Fibroblast of lung (primary cell): ENCODE measurements around the gene NCK2. TPM values are rescaled to one million over a fixed set of nuclear protein-coding genes. Genes with fewer than 3 reads are reported as not detected.

ENCODE experiments used
- DNase-seq, 2 donors: peaks; one replicate each; pipeline versions ENCODE4 v3.0.0 to v3.0.0-alpha.2; 2010; ENCODE audit warnings: low read depth in 2 of 2
- H2AFZ ChIP-seq: 2 replicates; pipeline ENCODE4 v1.5.1; 2012; ENCODE audit warnings: low read length, control low read depth, inconsistent platforms
- H3K27ac ChIP-seq: 2 replicates; pipeline ENCODE4 v1.5.1; 2011; ENCODE audit warnings: low read length, control low read depth; ENCODE audit not compliant: insufficient read depth
- H3K27me3 ChIP-seq: 2 replicates; pipeline ENCODE4 v1.5.1; 2011; ENCODE audit warnings: mild to moderate bottlenecking, low read length; ENCODE audit not compliant: control insufficient read depth, insufficient read depth
- H3K36me3 ChIP-seq: 2 replicates; pipeline ENCODE4 v1.5.1; 2011; ENCODE audit warnings: low read length; ENCODE audit not compliant: control insufficient read depth, insufficient read depth
- H3K4me1 ChIP-seq: 2 replicates; pipeline ENCODE4 v1.5.1; 2011; ENCODE audit warnings: low read length; ENCODE audit not compliant: control insufficient read depth, insufficient read depth; ENCODE audit errors: extremely low read depth
- H3K4me2 ChIP-seq: 2 replicates; pipeline ENCODE4 v1.5.1; 2011; ENCODE audit warnings: low read length, control low read depth; ENCODE audit not compliant: insufficient read depth; ENCODE audit errors: extremely low read depth
- H3K4me3 ChIP-seq, 4 experiments: fragments of 200-600 bp in 1 of 4; sonication (generic) in 1 of 4; replicated peaks in 1 of 4; 2 replicates each; pipeline ENCODE4 v1.5.1; 2011 to 2016; ENCODE audit warnings: low read length in 4 of 4, low read depth in 3 of 4, mild to moderate bottlenecking in 3 of 4, control low read depth in 2 of 4, inconsistent platforms in 1 of 4, mixed read lengths in 1 of 4; ENCODE audit not compliant: insufficient read depth in 1 of 4; ENCODE audit errors: control extremely low read depth in 1 of 4
- H3K79me2 ChIP-seq: 2 replicates; pipeline ENCODE4 v1.5.1; 2012; ENCODE audit warnings: mild to moderate bottlenecking, low read length, inconsistent platforms; ENCODE audit not compliant: control insufficient read depth, insufficient read depth
- H3K9ac ChIP-seq: 2 replicates; pipeline ENCODE4 v1.5.1; 2011; ENCODE audit warnings: mild to moderate bottlenecking, low read length, control low read depth; ENCODE audit not compliant: insufficient read depth
- H3K9me3 ChIP-seq: 2 replicates; pipeline ENCODE4 v1.5.1; 2012; ENCODE audit warnings: low read depth, low read length; ENCODE audit not compliant: control insufficient read depth, insufficient read depth
- H4K20me1 ChIP-seq: 2 replicates; pipeline ENCODE4 v1.5.1; 2011; ENCODE audit warnings: low read length; ENCODE audit not compliant: control insufficient read depth, insufficient read depth; ENCODE audit errors: extremely low read depth
- EZH2 ChIP-seq: IDR thresholded peaks from 2 replicates; pipeline ENCODE4 v1.5.1; 2012; ENCODE audit warnings: low read length, control low read depth, mild to moderate bottlenecking; ENCODE audit errors: missing control alignments
- polyA plus RNA-seq, 2 donors: library from polyadenylated mRNA; depleted of rRNA in 1 of 2; stranded (reverse) in 1 of 2; unstranded in 1 of 2; fragments of >200 nt; gene quantifications; 2 replicates each; pipeline ENCODE4 v1.2.1, GENCODE V29; 2011 to 2012; ENCODE audit warnings: missing spikeins in 1 of 2
- total RNA-seq: library from RNA; depleted of rRNA; stranded (reverse); fragments of >200 nt; gene quantifications from 2 replicates; pipeline ENCODE4 v1.2.1, GENCODE V29; 2014
- TF ChIP-seq, protein P1 (sequence below), 2 donors: IDR thresholded peaks in 1 of 2; conservative IDR thresholded peaks in 1 of 2; 1 replicate in 1 of 2; 2 replicates in 1 of 2; pipeline ENCODE4 v1.5.1; 2011 to 2012; ENCODE audit warnings: low read length in 2 of 2, control low read depth in 1 of 2, inconsistent platforms in 1 of 2, low read depth in 1 of 2, mild to moderate bottlenecking in 1 of 2

Gene NCK2
- total and polyA plus RNA-seq, 2 donors (not counting 1 experiment from before 2014, with no cell fraction given) = 25.4 to 51.3 TPM

DNA sequence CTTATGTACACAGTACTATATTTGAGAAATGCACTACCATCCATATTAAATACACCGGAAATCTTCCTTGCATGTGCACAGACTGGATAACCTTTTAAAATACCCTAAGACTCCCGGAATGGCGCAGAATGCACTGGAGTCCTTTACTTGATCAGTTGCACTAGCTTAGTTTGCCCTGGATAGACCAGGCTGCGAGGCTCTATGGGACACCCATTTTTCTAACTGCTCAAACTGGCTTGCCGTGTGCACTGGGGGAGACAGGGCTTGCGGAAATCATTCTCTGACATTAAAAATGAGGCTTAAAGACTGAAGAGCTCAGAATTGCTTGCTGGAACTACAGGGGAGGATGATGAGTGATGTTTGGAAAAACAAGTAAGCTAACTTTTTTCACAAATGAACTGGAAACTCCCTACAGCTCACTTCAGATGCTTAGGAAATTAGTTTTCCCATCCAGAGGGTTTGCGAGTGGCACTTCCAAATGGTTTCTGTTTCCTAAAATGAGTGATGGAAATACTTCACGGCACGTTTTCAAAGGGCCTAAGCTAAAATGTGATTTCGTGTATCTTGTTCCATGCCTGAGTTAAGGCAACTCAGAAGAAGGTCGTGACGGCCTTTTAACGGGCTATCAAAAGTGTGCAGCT, 2.7 kb downstream of the NCK2 start:
- Histone ChIP-seq H3K36me3 (no peaks in the 10 kb centered on the region), H3K79me2 (peaks cover 41% of the 10 kb centered on the region), H4K20me1 (no peaks in the 10 kb centered on the region), H3K27ac (peak overlapping the region; percentile 34), H3K9me3 (no peaks in the 10 kb centered on the region), H3K4me1 (peaks cover 17% of the 10 kb centered on the region), H3K4me3 (peak overlapping the region in 2 of 4 experiments; percentile 2 to 65), H3K4me2 (peak overlapping the region; percentile 39), H2AFZ (no peak overlapping the region), H3K27me3 (peaks cover 2% of the 10 kb centered on the region), H3K9ac (no peak overlapping the region)
- no peak for TF ChIP-seq EZH2
- TF ChIP-seq, protein P1, sequence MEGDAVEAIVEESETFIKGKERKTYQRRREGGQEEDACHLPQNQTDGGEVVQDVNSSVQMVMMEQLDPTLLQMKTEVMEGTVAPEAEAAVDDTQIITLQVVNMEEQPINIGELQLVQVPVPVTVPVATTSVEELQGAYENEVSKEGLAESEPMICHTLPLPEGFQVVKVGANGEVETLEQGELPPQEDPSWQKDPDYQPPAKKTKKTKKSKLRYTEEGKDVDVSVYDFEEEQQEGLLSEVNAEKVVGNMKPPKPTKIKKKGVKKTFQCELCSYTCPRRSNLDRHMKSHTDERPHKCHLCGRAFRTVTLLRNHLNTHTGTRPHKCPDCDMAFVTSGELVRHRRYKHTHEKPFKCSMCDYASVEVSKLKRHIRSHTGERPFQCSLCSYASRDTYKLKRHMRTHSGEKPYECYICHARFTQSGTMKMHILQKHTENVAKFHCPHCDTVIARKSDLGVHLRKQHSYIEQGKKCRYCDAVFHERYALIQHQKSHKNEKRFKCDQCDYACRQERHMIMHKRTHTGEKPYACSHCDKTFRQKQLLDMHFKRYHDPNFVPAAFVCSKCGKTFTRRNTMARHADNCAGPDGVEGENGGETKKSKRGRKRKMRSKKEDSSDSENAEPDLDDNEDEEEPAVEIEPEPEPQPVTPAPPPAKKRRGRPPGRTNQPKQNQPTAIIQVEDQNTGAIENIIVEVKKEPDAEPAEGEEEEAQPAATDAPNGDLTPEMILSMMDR (conservative IDR thresholded peaks at IDR 0.05 in 1 of 2, IDR thresholded peaks at IDR 0.05 in 1 of 2; ENCODE audit: low read depth in 1 of 2, low read length in 2 of 2) = no peak
- DNase-seq = no peak

DNA sequence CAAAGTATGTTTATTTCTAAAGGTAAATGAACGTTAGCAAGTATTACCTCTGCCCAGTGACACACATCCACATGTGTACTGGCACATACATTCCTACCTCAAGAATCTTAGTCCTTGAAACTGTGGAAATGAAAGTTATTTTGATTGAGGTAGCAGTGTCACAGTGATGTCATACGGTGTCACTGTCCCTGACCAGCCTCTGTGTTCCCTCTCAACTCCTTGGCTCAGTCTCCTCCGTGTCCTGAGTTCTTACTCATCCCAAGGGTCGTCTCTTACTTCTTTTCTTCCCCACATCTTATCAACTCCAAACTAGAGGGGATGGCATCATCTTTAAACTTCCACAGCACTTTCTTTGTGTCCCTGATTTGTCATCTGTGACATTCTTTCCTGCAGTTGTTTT, 3.3 kb downstream of the NCK2 start:
- peaks cover 41% of the 10 kb centered on the region for H3K79me2 ChIP-seq
- no peaks in the 10 kb centered on the region for H3K36me3 ChIP-seq
- H3K27me3 ChIP-seq = peaks cover 2% of the 10 kb centered on the region
- no peak overlapping the region for H3K4me3 ChIP-seq
- TF ChIP-seq, protein P1 (conservative IDR thresholded peaks at IDR 0.05 in 1 of 2, IDR thresholded peaks at IDR 0.05 in 1 of 2; ENCODE audit: low read depth in 1 of 2, low read length in 2 of 2) = no peak
- TF ChIP-seq EZH2 = no peak
- peaks cover 17% of the 10 kb centered on the region for H3K4me1 ChIP-seq
- H4K20me1 ChIP-seq = no peaks in the 10 kb centered on the region
- peak overlapping the region; percentile 60 for H3K4me2 ChIP-seq
- H2AFZ ChIP-seq = no peak overlapping the region
- no peak for DNase-seq
- peak overlapping the region; percentile 34 for H3K27ac ChIP-seq
- H3K9ac ChIP-seq = no peak overlapping the region
- no peaks in the 10 kb centered on the region for H3K9me3 ChIP-seq

DNA sequence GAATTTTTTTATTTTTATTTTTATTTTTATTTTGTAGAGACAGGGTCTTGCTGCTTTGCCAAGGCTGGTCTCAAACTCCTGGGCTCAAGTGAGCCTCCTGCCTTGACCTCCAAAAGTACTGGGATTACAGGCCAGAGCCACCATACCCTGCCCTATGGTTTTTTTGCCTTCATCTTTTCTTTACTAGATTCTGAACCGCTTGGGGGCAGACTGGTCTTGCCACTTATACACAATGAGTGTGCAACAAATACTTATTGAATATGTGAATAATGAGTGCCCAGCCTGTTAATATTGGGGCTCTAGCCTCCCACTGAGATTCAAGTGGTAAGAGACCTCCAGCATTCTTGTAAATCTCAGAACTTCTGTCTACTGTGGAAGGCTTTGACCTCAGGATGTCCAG, 3.9 kb downstream of the NCK2 start:
- Histone ChIP-seq H3K79me2 (peaks cover 47% of the 10 kb centered on the region), H3K9me3 (no peaks in the 10 kb centered on the region), H3K4me1 (peaks cover 17% of the 10 kb centered on the region), H4K20me1 (no peaks in the 10 kb centered on the region), H3K27me3 (peaks cover 2% of the 10 kb centered on the region), H3K4me3 (no peak overlapping the region), H3K27ac (peak overlapping the region; percentile 34), H3K9ac (no peak overlapping the region), H2AFZ (no peak overlapping the region), H3K36me3 (no peaks in the 10 kb centered on the region), H3K4me2 (no peak overlapping the region)
- no peak for DNase-seq
- TF ChIP-seq, protein P1 (conservative IDR thresholded peaks at IDR 0.05 in 1 of 2, IDR thresholded peaks at IDR 0.05 in 1 of 2; ENCODE audit: low read depth in 1 of 2, low read length in 2 of 2) = no peak
- no peak for TF ChIP-seq EZH2
